ENCODE measurements around the gene MED27.

MED27 gene

GRCh38 chr9:131836607-131837315, 242.9 kb downstream of the MED27 start:
- H3K4me3 ChIP-seq (replicated peaks in 1 of 2; ENCODE audit: low read depth in 2 of 2, low read length in 2 of 2) = no peak overlapping the region
- DNase-seq (ENCODE audit: low read depth in 2 of 2) = no peak
- TF ChIP-seq CTCF (IDR thresholded peaks at IDR 0.05; ENCODE audit: low read depth, low read length) = no peak

GRCh38 chr9:131836021-131836420, 243.6 kb downstream of the MED27 start:
- no peak for TF ChIP-seq CTCF (IDR thresholded peaks at IDR 0.05; ENCODE audit: low read depth, low read length)
- no peak for DNase-seq (ENCODE audit: low read depth in 2 of 2)
- no peak overlapping the region for H3K4me3 ChIP-seq (replicated peaks in 1 of 2; ENCODE audit: low read depth in 2 of 2, low read length in 2 of 2)

GRCh38 chr9:131835151-131835910, 244.3 kb downstream of the MED27 start:
- no peak overlapping the region for H3K4me3 ChIP-seq (replicated peaks in 1 of 2; ENCODE audit: low read depth in 2 of 2, low read length in 2 of 2)
- DNase-seq (ENCODE audit: low read depth in 2 of 2) = peak in 1 of 2 donors; percentile 3

GRCh38 chr9:131834721-131835120, 244.9 kb downstream of the MED27 start:
- TF ChIP-seq CTCF (IDR thresholded peaks at IDR 0.05; ENCODE audit: low read depth, low read length) = no peak
- DNase-seq (ENCODE audit: low read depth in 2 of 2) = no peak
- no peak overlapping the region for H3K4me3 ChIP-seq (replicated peaks in 1 of 2; ENCODE audit: low read depth in 2 of 2, low read length in 2 of 2)

More at GRCh38 chr9:131835151-131835910, 244.3 kb downstream of the MED27 start:
- TF ChIP-seq CTCF (IDR thresholded peaks at IDR 0.05; ENCODE audit: low read depth, low read length) = no peak

GRCh38 chr9:131833906-131834305, 245.8 kb downstream of the MED27 start:
- no peak for TF ChIP-seq CTCF (IDR thresholded peaks at IDR 0.05; ENCODE audit: low read depth, low read length)
- DNase-seq (ENCODE audit: low read depth in 2 of 2) = peak; percentile 4 to 52
- H3K4me3 ChIP-seq (replicated peaks in 1 of 2; ENCODE audit: low read depth in 2 of 2, low read length in 2 of 2) = no peak overlapping the region

- DNase-seq (ENCODE audit: low read depth in 2 of 2) = no peak
- H3K4me3 ChIP-seq (replicated peaks in 1 of 2; ENCODE audit: low read depth in 2 of 2, low read length in 2 of 2) = no peak overlapping the region
- TF ChIP-seq CTCF (IDR thresholded peaks at IDR 0.05; ENCODE audit: low read depth, low read length) = no peak
Observed at GRCh38 chr9:131833083-131833482, 246.6 kb downstream of the MED27 start.
